Psoas muscle (tissue), 8 donors: ENCODE data around the gene PIGP. TPM values are rescaled to one million over a fixed set of nuclear protein-coding genes. Genes with fewer than 3 reads are reported as not detected.
"Not testable (repeated sequence)": the region's sequence is repeated elsewhere in the genome, so short reads cannot be mapped to it uniquely, and the experiment has no call there.

Source experiments
- ATAC-seq, 4 donors: fragments of 200-7000 bp; cut with Tn5 transposase; one replicate each; pipeline ENCODE4 v1.9.1; 2020; ENCODE audit warnings: moderate library complexity in 3 of 4, mild to moderate bottlenecking in 2 of 4
- DNase-seq, 2 donors: peaks; one replicate each; pipeline ENCODE4 v3.0.0-alpha.2; 2020
- H3K27ac ChIP-seq: fragments of 200-600 bp; one replicate; pipeline ENCODE4 v1.8.0; 2022
- H3K27me3 ChIP-seq, 3 donors: fragments of 200-600 bp in 1 of 3; one replicate each; pipeline versions ENCODE4 v1.6.1 to v1.8.0; 2013 to 2022; ENCODE audit warnings: low read length in 2 of 3, mild to moderate bottlenecking in 2 of 3, moderate library complexity in 1 of 3; ENCODE audit not compliant: insufficient read depth in 3 of 3
- H3K36me3 ChIP-seq, 2 donors: fragments of 200-600 bp in 1 of 2; one replicate each; pipeline versions ENCODE4 v1.6.1 to v1.8.0; 2013 to 2022; ENCODE audit warnings: low read depth in 1 of 2, mild to moderate bottlenecking in 1 of 2, moderate library complexity in 1 of 2; ENCODE audit not compliant: insufficient read depth in 1 of 2
- H3K4me1 ChIP-seq: fragments of 200-600 bp; one replicate; pipeline ENCODE4 v1.8.0; 2022
- H3K4me3 ChIP-seq: fragments of 200-600 bp; one replicate; pipeline ENCODE4 v1.8.0; 2022; ENCODE audit warnings: mild to moderate bottlenecking
- H3K9me3 ChIP-seq: fragments of 200-600 bp; one replicate; pipeline ENCODE4 v1.8.0; 2022
- WGBS, 3 donors: extraction: QIAGEN DNeasy Blood & Tissue Kit; methylation state at CpG; one replicate each; pipeline versions ENCODE4 v1.1.6 to v1.1.7; 2013; 5-methylcytosine and 5-hydroxymethylcytosine counted together
- intact Hi-C, 2 donors: fragments of 100-400 bp; cut with DNase I; formaldehyde crosslinking; loops; one replicate each; pipeline versions ENCODE4 v1.11.0 to v1.14.2; 2022
- long read RNA-seq, 2 donors: library from polyadenylated mRNA; unstranded; transcript quantifications; one replicate each; pipeline ENCODE4 v2.0.0, GENCODE V29; 2021
- polyA plus RNA-seq, 3 donors: library from polyadenylated mRNA; stranded (reverse); fragments of 200-250 nt; gene quantifications; one replicate each; pipeline ENCODE4 v1.2.3, GENCODE V29; 2013
- total RNA-seq, 4 donors: library from RNA; stranded (reverse); fragmentation: NEBNext Ultra II Directional in 2 of 4; extraction: Animal tissue kit (Norgen Biotek cat#: 25700) in 2 of 4; gene quantifications; one replicate each; pipeline versions ENCODE4 v1.2.1 to v1.2.4, GENCODE V29; 2021 to 2023
- TF ChIP-seq, protein P1 (sequence below): fragments of 200-600 bp; IDR thresholded peaks from one replicate; pipeline ENCODE4 v1.8.0; 2022; ENCODE audit warnings: antibody characterized with exemption
- donor health status: healthy with polysubstance abuse.
- donor health status: DM: no; HTN: no; CAD: no; lungs with moderate emphysema.
- donor health status: Bipolar disorder and iron deficiency.
- donor health status: healthy.
- donor health status: DM: yes; HTN: yes; CAD: no.
- donor health status: DM: no; HTN: no; CAD: no.
- donor health status: DM: no; HTN: no; CAD: no.
- donor health status: DM: yes; HTN: yes; CAD: no.

The PIGP gene
- total RNA-seq = 10 to 100 TPM; 26.6 to 46.9 (median 34.4) TPM
- polyA plus RNA-seq = 10 to 100 TPM; 23.0 to 41.5 (median 27.2) TPM
- long read RNA-seq, donor 1, full-length matches to known transcripts = 19 of 20 reads
- long read RNA-seq, donor 1, partial matches to known transcripts = 0 of 20 reads
- long read RNA-seq, donor 1, other reads (novel, unspliced or antisense) = 1 of 20 reads
- long read RNA-seq, donor 2, full-length matches to known transcripts = 21 of 28 reads
- long read RNA-seq, donor 2, partial matches to known transcripts = 1 of 28 reads
- long read RNA-seq, donor 2, other reads (novel, unspliced or antisense) = 6 of 28 reads

- H3K27me3 ChIP-seq = no peaks in the 10 kb centered on the region
- TF ChIP-seq, protein P1, sequence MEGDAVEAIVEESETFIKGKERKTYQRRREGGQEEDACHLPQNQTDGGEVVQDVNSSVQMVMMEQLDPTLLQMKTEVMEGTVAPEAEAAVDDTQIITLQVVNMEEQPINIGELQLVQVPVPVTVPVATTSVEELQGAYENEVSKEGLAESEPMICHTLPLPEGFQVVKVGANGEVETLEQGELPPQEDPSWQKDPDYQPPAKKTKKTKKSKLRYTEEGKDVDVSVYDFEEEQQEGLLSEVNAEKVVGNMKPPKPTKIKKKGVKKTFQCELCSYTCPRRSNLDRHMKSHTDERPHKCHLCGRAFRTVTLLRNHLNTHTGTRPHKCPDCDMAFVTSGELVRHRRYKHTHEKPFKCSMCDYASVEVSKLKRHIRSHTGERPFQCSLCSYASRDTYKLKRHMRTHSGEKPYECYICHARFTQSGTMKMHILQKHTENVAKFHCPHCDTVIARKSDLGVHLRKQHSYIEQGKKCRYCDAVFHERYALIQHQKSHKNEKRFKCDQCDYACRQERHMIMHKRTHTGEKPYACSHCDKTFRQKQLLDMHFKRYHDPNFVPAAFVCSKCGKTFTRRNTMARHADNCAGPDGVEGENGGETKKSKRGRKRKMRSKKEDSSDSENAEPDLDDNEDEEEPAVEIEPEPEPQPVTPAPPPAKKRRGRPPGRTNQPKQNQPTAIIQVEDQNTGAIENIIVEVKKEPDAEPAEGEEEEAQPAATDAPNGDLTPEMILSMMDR = no peak
- no peaks in the 10 kb centered on the region for H3K9me3 ChIP-seq
- intact Hi-C loops = loop anchor here in 1 of 2 donors (5.0 kb wide), 1 partner anchor 81 kb away; no protein-coding TSS in a partner anchor
- peaks cover 15% of the 10 kb centered on the region for H3K4me1 ChIP-seq
- H3K4me3 ChIP-seq = peak within 1 kb of the TSS; percentile 78
- ATAC-seq = peak; percentile 86 to 90 (median 88)
- DNase-seq = peak; percentile 96 to 97
- peaks cover 4 to 26% of the 10 kb centered on the region in 2 donors for H3K36me3 ChIP-seq
- H3K27ac ChIP-seq = peak within 1 kb of the TSS; percentile 95
- WGBS, 3 donors = 0 to 1% (median 1%) methylated on average over 21 to 61 of the region's 61 CpGs
These were observed at the start of gene PIGP, which contains the start of gene TTC3 for GRCh38 chr21:37072988-37073416. Gene PIGP, minus strand, starts transcription at chr21:37073071. Its CDS starts 556 bp downstream, at chr21:37072515. Gene TTC3, plus strand, starts transcription at chr21:37073254. Its CDS starts 14,004 bp downstream, at chr21:37087258.

DNA sequence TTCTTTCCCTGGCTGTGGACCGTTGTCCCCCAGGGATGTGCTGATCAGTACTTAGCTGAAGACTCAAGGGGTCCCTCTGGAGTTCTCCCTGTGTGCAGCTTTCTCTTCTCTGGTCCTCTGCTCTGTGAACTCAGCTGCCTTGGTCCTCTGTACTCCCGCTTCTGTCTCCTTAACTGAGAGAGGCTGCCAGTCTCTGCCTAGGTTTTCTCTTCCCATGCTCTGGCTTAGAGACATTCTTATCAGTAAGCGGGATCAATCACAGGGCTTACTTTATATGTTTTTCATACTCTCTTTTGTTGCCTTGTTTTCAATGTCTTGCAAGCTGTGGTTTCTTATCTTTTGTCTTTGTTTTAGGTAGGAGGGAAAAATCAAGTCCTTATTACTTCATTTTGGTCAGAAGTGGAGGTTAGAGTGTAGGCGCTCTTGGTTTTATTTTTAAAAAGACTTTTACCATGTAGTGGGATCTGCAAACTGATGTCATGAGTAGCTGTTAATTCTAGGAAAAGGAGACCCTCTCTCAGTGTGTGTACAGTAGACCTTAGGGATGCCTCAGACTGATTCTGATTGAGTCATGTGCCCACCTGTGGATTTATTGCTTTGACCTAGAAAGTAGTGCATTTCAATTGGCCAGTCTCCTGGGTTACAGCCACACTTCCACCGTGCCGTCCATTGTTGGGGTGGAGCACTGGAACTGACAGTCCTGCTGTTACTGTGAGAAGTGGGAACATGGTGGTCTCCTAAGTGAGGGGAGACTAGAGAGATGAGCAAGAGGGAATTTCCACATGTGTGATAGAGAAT lies 46.7 kb upstream of the PIGP start:
- H3K4me1 ChIP-seq = no peaks in the 10 kb centered on the region
- ATAC-seq = no peak
- no peaks in the 10 kb centered on the region for H3K9me3 ChIP-seq
- no peak overlapping the region for H3K27ac ChIP-seq
- WGBS, 3 donors = 60 to 74% (median 66%) methylated on average over 6 of the region's 6 CpGs
- peaks cover 0 to 30% of the 10 kb centered on the region in 2 donors for H3K36me3 ChIP-seq
- DNase-seq = no peak
- H3K4me3 ChIP-seq = no peak overlapping the region
- TF ChIP-seq, protein P1 = no peak
- intact Hi-C loops = loop anchor here in 1 of 2 donors (5.0 kb wide), 1 partner anchor 712 kb away; no protein-coding TSS in a partner anchor
- no peaks in the 10 kb centered on the region for H3K27me3 ChIP-seq

DNA sequence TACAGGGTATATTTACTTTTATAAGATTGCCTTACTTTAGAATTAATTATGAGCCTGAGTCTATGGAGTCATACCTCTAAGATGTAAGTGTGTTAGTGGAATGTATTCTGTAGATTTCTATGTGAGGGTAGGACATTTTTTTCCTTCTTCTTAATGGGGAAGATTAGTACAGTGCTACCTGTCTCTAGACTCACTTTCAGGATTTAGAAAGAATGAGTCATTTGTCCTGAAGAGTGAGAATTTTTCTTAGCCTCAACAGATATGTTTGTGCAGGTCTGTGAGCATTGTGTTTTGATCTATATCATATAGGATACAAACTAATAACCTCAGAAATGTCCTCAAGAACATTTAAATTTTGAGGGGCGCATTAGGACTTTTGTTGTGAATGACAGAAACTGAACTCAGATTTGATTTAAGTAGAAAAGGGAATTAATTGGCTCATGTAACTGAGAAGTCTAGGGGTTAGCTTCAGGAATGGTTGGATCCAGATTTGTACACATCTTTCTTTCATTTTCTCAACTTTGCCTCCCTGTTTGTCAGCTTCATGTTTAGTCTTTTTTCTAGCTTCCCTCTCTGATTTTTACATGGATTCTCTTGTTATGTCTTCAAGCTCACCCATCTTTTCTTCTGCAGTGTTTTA lies 45.4 kb upstream of the PIGP start:
- TF ChIP-seq, protein P1 = no peak
- H3K36me3 ChIP-seq = peaks cover 0 to 20% of the 10 kb centered on the region in 2 donors
- 0 to 66% (median 0%) methylated on average over 1 of the region's 1 CpG for WGBS, 3 donors
- H3K27ac ChIP-seq = no peak overlapping the region
- H3K9me3 ChIP-seq = no peaks in the 10 kb centered on the region
- no peaks in the 10 kb centered on the region for H3K4me1 ChIP-seq
- no peak overlapping the region for H3K4me3 ChIP-seq
- ATAC-seq = no peak
- DNase-seq = no peak
- intact Hi-C loops = loop anchor here in 1 of 2 donors (5.0 kb wide), 1 partner anchor 711 kb away; no protein-coding TSS in a partner anchor
- H3K27me3 ChIP-seq = no peaks in the 10 kb centered on the region

GRCh38 chr21:37117204-37117603 lies 44.3 kb upstream of the PIGP start:
- no peak for ATAC-seq
- intact Hi-C loops = loop anchor here in 1 of 2 donors (5.0 kb wide), 1 partner anchor 710 kb away; no protein-coding TSS in a partner anchor
- no peak for DNase-seq
- Histone ChIP-seq H3K27me3 (no peaks in the 10 kb centered on the region), H3K36me3 (peaks cover 0 to 18% of the 10 kb centered on the region in 2 donors), H3K4me1 (no peaks in the 10 kb centered on the region), H3K4me3 (no peak overlapping the region), H3K9me3 (no peaks in the 10 kb centered on the region), H3K27ac (no peak overlapping the region)
- TF ChIP-seq, protein P1 = no peak

- not testable (repeated sequence) for H3K4me1 ChIP-seq, H3K4me3 ChIP-seq, ATAC-seq, DNase-seq, H3K9me3 ChIP-seq, H3K27ac ChIP-seq, H3K27me3 ChIP-seq
- H3K36me3 ChIP-seq = peaks cover 0 to 18% of the 10 kb centered on the region in 2 donors
- 81 to 96% (median 89%) methylated on average over 2 of the region's 2 CpGs for WGBS, 3 donors
- intact Hi-C loops = loop anchor here in 1 of 2 donors (5.0 kb wide), 1 partner anchor 709 kb away; no protein-coding TSS in a partner anchor
These were observed 43.6 kb upstream of the PIGP start for GRCh38 chr21:37116459-37116858.

GRCh38 chr21:37114301-37114700 lies 41.4 kb upstream of the PIGP start:
- intact Hi-C loops, H3K4me3 ChIP-seq, H3K27ac ChIP-seq, ATAC-seq, H3K27me3 ChIP-seq, H3K36me3 ChIP-seq, H3K9me3 ChIP-seq, DNase-seq, H3K4me1 ChIP-seq: not testable (repeated sequence)
- WGBS, 3 donors = 89 to 93% (median 92%) methylated on average over 1 of the region's 3 CpGs

DNA sequence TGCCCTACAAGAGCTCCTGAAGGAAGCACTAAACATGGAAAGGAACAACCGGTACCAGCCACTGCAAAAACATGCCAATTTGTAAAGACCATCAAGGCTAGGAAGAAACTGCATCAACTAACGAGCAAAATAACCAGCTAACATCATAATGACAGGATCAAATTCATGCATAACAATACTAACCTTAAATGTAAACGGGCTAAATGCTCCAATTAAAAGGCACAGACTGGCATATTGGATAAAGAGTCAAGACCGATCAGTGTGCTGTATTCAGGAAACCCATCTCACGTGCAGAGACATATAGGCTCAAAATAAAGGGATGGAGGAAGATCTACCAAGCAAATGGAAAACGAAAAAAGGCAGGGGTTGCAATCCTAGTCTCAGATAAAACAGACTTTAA lies 38.2 kb upstream of the PIGP start:
- DNase-seq, ATAC-seq, intact Hi-C loops, H3K4me1 ChIP-seq, H3K27me3 ChIP-seq, H3K4me3 ChIP-seq, H3K27ac ChIP-seq, H3K9me3 ChIP-seq: not testable (repeated sequence)
- H3K36me3 ChIP-seq = peaks cover 0 to 20% of the 10 kb centered on the region in 2 donors
- 92 to 96% (median 94%) methylated on average over 5 of the region's 6 CpGs for WGBS, 3 donors
